HPDE6-E6E7 (cell line): ENCODE measurements around the gene ARHGAP19.
A peak's percentile ranks its signal among the peaks of the same experiment; 100 is the strongest.
"Not testable (repeated sequence)": the region's sequence is repeated elsewhere in the genome, so short reads cannot be mapped to it uniquely, and the experiment has no call there.

Source experiments
- DNase-seq: peaks from one replicate; pipeline ENCODE4 v3.0.0; 2011; ENCODE audit warnings: missing footprints; ENCODE audit errors: extremely low spot score

The ARHGAP19 gene

GRCh38 chr10:97280783-97281182 is 11.7 kb downstream of the ARHGAP19 start:
- DNase-seq: no peak

GRCh38 chr10:97279121-97279815 is 13.2 kb downstream of the ARHGAP19 start:
- no peak for DNase-seq

- peak; percentile 40 for DNase-seq
Observed at GRCh38 chr10:97278491-97278989, 13.9 kb downstream of the ARHGAP19 start.

GRCh38 chr10:97277551-97277950 is 14.9 kb downstream of the ARHGAP19 start:
- DNase-seq: no peak

GRCh38 chr10:97274828-97275227 is 17.6 kb downstream of the ARHGAP19 start:
- DNase-seq: no peak

- no peak for DNase-seq
Observed at GRCh38 chr10:97273700-97274099, 18.7 kb downstream of the ARHGAP19 start.

GRCh38 chr10:97270523-97271154 is 21.8 kb downstream of the ARHGAP19 start:
- no peak for DNase-seq

GRCh38 chr10:97267671-97268070 is 24.8 kb downstream of the ARHGAP19 start:
- DNase-seq: no peak

GRCh38 chr10:97265095-97265494 is 27.3 kb downstream of the ARHGAP19 start:
- DNase-seq: not testable (repeated sequence)

- DNase-seq: no peak
Observed at GRCh38 chr10:97263971-97264370, 28.5 kb downstream of the ARHGAP19 start.

GRCh38 chr10:97261656-97262055 is 30.8 kb downstream of the ARHGAP19 start:
- DNase-seq: no peak

- no peak for DNase-seq
Observed at GRCh38 chr10:97261183-97261582, 31.3 kb downstream of the ARHGAP19 start.

- no peak for DNase-seq
Observed at GRCh38 chr10:97259119-97259518, 33.3 kb downstream of the ARHGAP19 start.

GRCh38 chr10:97256356-97256755 is 36.1 kb downstream of the ARHGAP19 start:
- DNase-seq: no peak

- no peak for DNase-seq
Observed at GRCh38 chr10:97255512-97256293, 36.7 kb downstream of the ARHGAP19 start.

GRCh38 chr10:97254694-97255093 is 37.7 kb downstream of the ARHGAP19 start:
- DNase-seq: no peak

GRCh38 chr10:97250952-97251351 is 41.5 kb downstream of the ARHGAP19 start:
- DNase-seq: no peak

- DNase-seq: peak; percentile 11
Observed at GRCh38 chr10:97243836-97244235, 48.6 kb downstream of the ARHGAP19 start.

- DNase-seq: no peak
Observed at GRCh38 chr10:97238855-97239254, 53.6 kb downstream of the ARHGAP19 start.

- no peak for DNase-seq
Observed at GRCh38 chr10:97235353-97235752, 57.1 kb downstream of the ARHGAP19 start.

- DNase-seq: no peak
Observed at GRCh38 chr10:97234400-97234799, 58.0 kb downstream of the ARHGAP19 start.

GRCh38 chr10:97230146-97230545 is 62.3 kb downstream of the ARHGAP19 start:
- no peak for DNase-seq
